Endothelial cell of umbilical vein (primary cell): ENCODE measurements around the gene TOX2. TPM values are rescaled to one million over a fixed set of nuclear protein-coding genes. Genes with fewer than 3 reads are reported as not detected.

Experiments
- BruUV-seq: library from RNA; stranded (reverse); fragments of 400-500 nt; replicated peaks from 2 replicates; lab custom pipeline; 2021; lab: Mats Ljungman, UMichigan
- CTCF ChIA-PET: fragments of 300-600, 350-600 bp; sonication (Branson Sonifier 250); formaldehyde crosslinking; loops from one replicate; lab custom pipeline; 2021; ENCODE audit warnings: antibody characterized with exemption, inconsistent platforms; lab: Charles Lee
- POLR2A ChIA-PET: fragments of 300-600, 350-600 bp; sonication (Branson Sonifier 250); formaldehyde crosslinking; loops from one replicate; lab custom pipeline; 2021; ENCODE audit warnings: antibody characterized with exemption, inconsistent platforms; lab: Charles Lee
- DNase-seq: peaks from one replicate; pipeline ENCODE4 v3.0.0-alpha.2; 2011; ENCODE audit warnings: low read depth, low spot score
- FAIRE-seq: peaks from 2 replicates; lab custom pipeline; 2011; peaks lifted over from hg19 to GRCh38; lab: Jason Lieb, UNC
- H2AFZ ChIP-seq: 2 replicates; pipeline ENCODE4 v1.6.0; 2012; ENCODE audit warnings: low read depth, low read length, control low read depth, inconsistent platforms
- H3K27ac ChIP-seq: 2 replicates; pipeline ENCODE4 v1.5.1; 2011; ENCODE audit warnings: low read depth, mild to moderate bottlenecking, control low read depth, low read length, moderate library complexity; ENCODE audit not compliant: insufficient read depth
- H3K27me3 ChIP-seq, 2 experiments: 2 replicates each; pipeline versions ENCODE4 v1.6.0 to v1.6.1; 2011; ENCODE audit warnings: low read length in 2 of 2, mixed read lengths in 1 of 2; ENCODE audit not compliant: control insufficient read depth in 2 of 2, insufficient read depth in 2 of 2
- H3K36me3 ChIP-seq, 2 experiments: 2 replicates in 1 of 2; 3 replicates in 1 of 2; pipeline ENCODE4 v1.5.1; 2011; ENCODE audit warnings: low read length in 2 of 2, mild to moderate bottlenecking in 1 of 2, moderate library complexity in 1 of 2; ENCODE audit not compliant: control insufficient read depth in 2 of 2, insufficient read depth in 2 of 2; ENCODE audit errors: extremely low read depth in 1 of 2
- H3K4me1 ChIP-seq: 3 replicates; pipeline ENCODE4 v1.5.1; 2011; ENCODE audit warnings: mild to moderate bottlenecking, low read length; ENCODE audit not compliant: control insufficient read depth, insufficient read depth; ENCODE audit errors: extremely low read depth
- H3K4me2 ChIP-seq: 2 replicates; pipeline ENCODE4 v1.6.1; 2011; ENCODE audit warnings: low read length, control low read depth, mixed read lengths; ENCODE audit not compliant: insufficient read depth
- H3K4me3 ChIP-seq, 3 experiments: fragments of 200-600 bp in 1 of 3; sonication (generic), shearing (Covaris generic) in 1 of 3; replicated peaks in 1 of 3; 2 replicates each; pipeline ENCODE4 v1.5.1; 2011 to 2016; ENCODE audit warnings: control low read depth in 3 of 3, low read length in 3 of 3, mild to moderate bottlenecking in 2 of 3, inconsistent platforms in 1 of 3, low read depth in 1 of 3, moderate library complexity in 1 of 3; ENCODE audit not compliant: insufficient read depth in 1 of 3
- H3K79me2 ChIP-seq: 2 replicates; pipeline ENCODE4 v1.6.0; 2012; ENCODE audit warnings: low read length, inconsistent platforms; ENCODE audit not compliant: control insufficient read depth, insufficient read depth
- H3K9ac ChIP-seq: replicated peaks from 2 replicates; pipeline ENCODE3; 2011; ENCODE audit warnings: low read length, control low read depth; ENCODE audit not compliant: insufficient read depth; ENCODE audit errors: extremely low read depth
- H3K9me1 ChIP-seq: replicated peaks from 3 replicates; pipeline ENCODE4 v1.6.0; 2011; ENCODE audit warnings: mild to moderate bottlenecking, low read length; ENCODE audit not compliant: control insufficient read depth, insufficient read depth; ENCODE audit errors: extremely low read depth
- H3K9me3 ChIP-seq: replicated peaks from 2 replicates; pipeline ENCODE4 v1.5.1; 2012; ENCODE audit warnings: low read length, inconsistent platforms; ENCODE audit not compliant: control insufficient read depth, insufficient read depth
- H4K20me1 ChIP-seq: replicated peaks from 2 replicates; pipeline ENCODE3; 2011; ENCODE audit warnings: mild to moderate bottlenecking, low read length; ENCODE audit not compliant: control insufficient read depth, insufficient read depth; ENCODE audit errors: extremely low read depth
- EZH2 ChIP-seq: IDR thresholded peaks from 2 replicates; pipeline ENCODE4 v1.6.1; 2012; ENCODE audit warnings: borderline replicate concordance, low read depth, mild to moderate bottlenecking, moderate library complexity, low read length, inconsistent platforms; ENCODE audit not compliant: severe bottlenecking
- FOS ChIP-seq: IDR thresholded peaks from 2 replicates; pipeline ENCODE4 v1.6.1; 2011; ENCODE audit warnings: mild to moderate bottlenecking, low read length, moderate library complexity, borderline replicate concordance; ENCODE audit not compliant: insufficient read depth
- GATA2 ChIP-seq: IDR thresholded peaks from 2 replicates; pipeline ENCODE4 v1.7.0; 2011; ENCODE audit warnings: low read depth, mild to moderate bottlenecking, moderate library complexity, mixed read lengths, low read length; ENCODE audit not compliant: insufficient read length, insufficient read depth
- JUN ChIP-seq: IDR thresholded peaks from 2 replicates; pipeline ENCODE4 v1.6.1; 2011; ENCODE audit warnings: borderline replicate concordance, low read depth; ENCODE audit not compliant: insufficient read length, insufficient read depth
- MYC ChIP-seq: IDR thresholded peaks from one replicate; pipeline ENCODE4 v1.6.1; 2011; ENCODE audit warnings: mild to moderate bottlenecking, low read depth, low read length
- POLR2A ChIP-seq: IDR thresholded peaks from 2 replicates; pipeline ENCODE4 v1.6.1; 2012; ENCODE audit warnings: low read depth, mild to moderate bottlenecking, control low read depth, low read length
- POLR2AphosphoS5 ChIP-seq: IDR thresholded peaks from 2 replicates; pipeline ENCODE4 v1.6.1; 2012; ENCODE audit warnings: low read depth, mild to moderate bottlenecking, control low read depth, low read length, moderate library complexity; ENCODE audit not compliant: insufficient read depth
- dilution Hi-C: fragments of 300-500 bp; cut with MboI; formaldehyde crosslinking; loops from one replicate; pipeline ENCODE4 v1.15.0; 2019; ENCODE audit warnings: low sequenced_read_pairs; ENCODE audit not compliant: extremely low pct_ligation_motif_present
- intact Hi-C: fragments of 100-400 bp; cut with micrococcal nuclease; formaldehyde crosslinking; loops from one replicate; pipeline ENCODE4 v1.10.0; 2022
- polyA plus RNA-seq, 4 experiments: library from polyadenylated mRNA; depleted of rRNA in 3 of 4; stranded (reverse) in 3 of 4; unstranded in 1 of 4; fragments of >200 nt; gene quantifications; 2 replicates each; pipeline versions ENCODE4 v1.2.1 to v1.2.3, GENCODE V29; 2011 to 2012; ENCODE audit warnings: missing spikeins in 1 of 4
- total RNA-seq: library from RNA; stranded (reverse); gene quantifications from 2 replicates; pipeline ENCODE4 v1.2.3, GENCODE V29; 2021
- TF ChIP-seq, protein P1 (sequence below): IDR thresholded peaks from 2 replicates; pipeline ENCODE4 v1.6.1; 2011; ENCODE audit not compliant: insufficient read depth, insufficient read length
- TF ChIP-seq, protein P2 (sequence below), 2 donors: IDR thresholded peaks; 1 replicate in 1 of 2; 2 replicates in 1 of 2; pipeline ENCODE4 v1.5.1; 2011; ENCODE audit warnings: low read length in 2 of 2, mild to moderate bottlenecking in 2 of 2, moderate library complexity in 2 of 2, control low read depth in 1 of 2, inconsistent platforms in 1 of 2, low read depth in 1 of 2; ENCODE audit not compliant: insufficient read depth in 1 of 2; ENCODE audit errors: extremely low read depth in 1 of 2

TOX2 gene
- total and polyA plus RNA-seq, 2 donors (not counting 3 experiments of a cell fraction or from before 2014, with no cell fraction given), result 7.0 to 18.6 TPM

DNA sequence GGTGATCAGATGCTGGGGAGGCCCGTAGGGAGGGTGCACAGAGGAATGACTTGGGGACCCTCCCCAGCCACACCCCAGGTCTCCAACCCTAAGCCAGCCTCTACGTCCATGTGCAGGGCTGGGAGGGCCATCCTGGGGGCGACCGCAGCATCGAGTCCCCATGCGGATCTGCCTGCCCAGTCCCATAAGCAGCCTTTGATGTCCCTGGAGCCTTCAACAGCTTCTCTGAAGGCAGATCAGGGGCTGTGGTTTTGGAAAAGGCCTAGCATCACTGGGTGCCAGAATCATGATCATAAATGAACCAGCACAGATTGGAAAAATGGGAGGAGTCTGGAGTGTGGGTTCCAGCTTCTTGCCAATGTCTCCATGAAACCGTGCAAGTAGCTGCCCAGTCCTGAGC lies 22.9 kb downstream of the TOX2 start:
- H3K9me1 ChIP-seq, result no peaks in the 10 kb centered on the region
- no peaks in the 10 kb centered on the region for H3K27me3 ChIP-seq
- intact Hi-C loops, result no loop called here
- DNase-seq (no peak), FAIRE-seq (no peak)
- no peak for TF ChIP-seq GATA2
- no peak for TF ChIP-seq POLR2AphosphoS5
- no peak for TF ChIP-seq EZH2
- no peak for TF ChIP-seq MYC
- TF ChIP-seq JUN, result no peak
- TF ChIP-seq, protein P1, sequence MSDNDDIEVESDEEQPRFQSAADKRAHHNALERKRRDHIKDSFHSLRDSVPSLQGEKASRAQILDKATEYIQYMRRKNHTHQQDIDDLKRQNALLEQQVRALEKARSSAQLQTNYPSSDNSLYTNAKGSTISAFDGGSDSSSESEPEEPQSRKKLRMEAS, result no peak
- no peak for TF ChIP-seq FOS
- TF ChIP-seq, protein P2, sequence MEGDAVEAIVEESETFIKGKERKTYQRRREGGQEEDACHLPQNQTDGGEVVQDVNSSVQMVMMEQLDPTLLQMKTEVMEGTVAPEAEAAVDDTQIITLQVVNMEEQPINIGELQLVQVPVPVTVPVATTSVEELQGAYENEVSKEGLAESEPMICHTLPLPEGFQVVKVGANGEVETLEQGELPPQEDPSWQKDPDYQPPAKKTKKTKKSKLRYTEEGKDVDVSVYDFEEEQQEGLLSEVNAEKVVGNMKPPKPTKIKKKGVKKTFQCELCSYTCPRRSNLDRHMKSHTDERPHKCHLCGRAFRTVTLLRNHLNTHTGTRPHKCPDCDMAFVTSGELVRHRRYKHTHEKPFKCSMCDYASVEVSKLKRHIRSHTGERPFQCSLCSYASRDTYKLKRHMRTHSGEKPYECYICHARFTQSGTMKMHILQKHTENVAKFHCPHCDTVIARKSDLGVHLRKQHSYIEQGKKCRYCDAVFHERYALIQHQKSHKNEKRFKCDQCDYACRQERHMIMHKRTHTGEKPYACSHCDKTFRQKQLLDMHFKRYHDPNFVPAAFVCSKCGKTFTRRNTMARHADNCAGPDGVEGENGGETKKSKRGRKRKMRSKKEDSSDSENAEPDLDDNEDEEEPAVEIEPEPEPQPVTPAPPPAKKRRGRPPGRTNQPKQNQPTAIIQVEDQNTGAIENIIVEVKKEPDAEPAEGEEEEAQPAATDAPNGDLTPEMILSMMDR (IDR thresholded peaks at IDR 0.05; ENCODE audit: extremely low read depth in 1 of 2, insufficient read depth in 1 of 2, low read depth in 1 of 2, low read length in 2 of 2), result no peak
- no peak for TF ChIP-seq POLR2A
- no TSS peak for BruUV-seq
- dilution Hi-C loops, result no loop called here
- POLR2A ChIA-PET, result no interaction called here
- no peaks in the 10 kb centered on the region for H3K9me3 ChIP-seq
- no peak overlapping the region for H3K4me3 ChIP-seq
- H2AFZ ChIP-seq, result no peak overlapping the region
- H3K9ac ChIP-seq, result no peak overlapping the region
- H3K4me2 ChIP-seq, result no peak overlapping the region
- no peaks in the 10 kb centered on the region for H4K20me1 ChIP-seq
- H3K4me1 ChIP-seq, result peaks cover 38% of the 10 kb centered on the region
- H3K27ac ChIP-seq, result no peak overlapping the region
- no peaks in the 10 kb centered on the region for H3K79me2 ChIP-seq
- CTCF ChIA-PET, result interaction anchor here (1.0 to 2.9 kb wide), 3 partner anchors 10 to 44 kb away, joined by 3 to 13 read pairs (median 3); no protein-coding TSS in a partner anchor
- H3K36me3 ChIP-seq, result no peaks in the 10 kb centered on the region
